ENCODE results near the gene MET. TPM values are rescaled to one million over a fixed set of nuclear protein-coding genes. Genes with fewer than 3 reads are reported as not detected.
"Not testable (repeated sequence)": the region's sequence is repeated elsewhere in the genome, so short reads cannot be mapped to it uniquely, and the experiment has no call there.

The MET gene
- total RNA-seq, 1 experiment from 2014 or later, result 80.5 TPM

DNA sequence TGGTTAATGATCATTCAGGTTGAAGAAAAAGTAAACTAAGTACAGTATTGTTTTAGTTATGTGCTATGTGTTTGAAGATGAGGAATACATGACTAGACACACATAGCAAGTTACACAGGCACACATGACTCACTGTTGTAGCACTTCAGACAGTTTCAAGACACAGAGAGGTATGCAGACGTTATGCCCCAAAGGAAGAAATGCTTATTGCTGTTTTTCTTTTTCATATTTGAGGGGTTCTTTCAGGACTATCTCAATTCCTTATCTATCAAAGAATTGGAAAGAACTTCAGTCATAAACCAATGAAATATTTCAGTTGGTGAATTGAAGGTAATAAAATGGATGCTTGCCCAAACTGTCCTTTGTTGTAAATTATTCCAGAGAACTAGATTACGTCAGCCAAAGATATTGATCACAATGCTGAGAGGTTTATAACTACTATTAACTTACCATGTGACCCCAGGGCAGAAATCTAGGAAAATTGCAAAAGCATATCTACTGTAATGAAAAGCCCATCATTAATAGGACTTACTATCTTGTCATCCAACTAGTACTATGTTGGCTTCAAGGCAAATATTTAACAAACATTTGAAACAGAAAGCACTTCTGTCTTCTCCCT lies 129.2 kb downstream of the MET start:
- DNase-seq (ENCODE audit: extremely low read depth, low read depth), result no peak

DNA sequence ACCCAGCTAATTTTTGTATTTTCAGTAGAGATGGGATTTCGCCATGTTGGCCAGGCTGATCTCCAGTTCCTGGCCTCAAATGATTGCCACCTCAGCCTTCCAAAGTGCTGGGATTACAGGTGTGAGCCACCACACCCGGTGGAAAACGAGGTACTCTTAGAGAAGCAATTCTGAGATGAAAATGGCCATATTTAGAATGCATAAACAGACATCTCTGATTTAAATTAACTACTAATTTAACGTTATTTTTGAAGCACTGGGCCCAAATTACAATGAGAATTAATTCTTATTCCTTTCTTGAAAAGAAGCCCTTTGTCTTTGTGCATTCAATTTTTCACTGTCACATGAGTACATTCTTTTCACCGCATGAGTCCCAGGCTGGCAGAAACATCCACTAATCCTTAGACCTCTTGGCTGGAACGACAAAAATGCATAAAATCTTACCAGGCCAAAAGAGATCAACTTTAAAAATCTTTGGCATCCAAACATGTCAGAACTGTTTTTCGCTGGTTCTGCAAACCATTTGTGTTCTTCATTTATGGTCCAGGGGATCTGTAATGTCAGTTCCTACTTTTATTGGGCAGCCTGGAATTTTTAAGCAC lies 130.2 kb downstream of the MET start:
- no peak for DNase-seq (ENCODE audit: extremely low read depth, low read depth)

DNA sequence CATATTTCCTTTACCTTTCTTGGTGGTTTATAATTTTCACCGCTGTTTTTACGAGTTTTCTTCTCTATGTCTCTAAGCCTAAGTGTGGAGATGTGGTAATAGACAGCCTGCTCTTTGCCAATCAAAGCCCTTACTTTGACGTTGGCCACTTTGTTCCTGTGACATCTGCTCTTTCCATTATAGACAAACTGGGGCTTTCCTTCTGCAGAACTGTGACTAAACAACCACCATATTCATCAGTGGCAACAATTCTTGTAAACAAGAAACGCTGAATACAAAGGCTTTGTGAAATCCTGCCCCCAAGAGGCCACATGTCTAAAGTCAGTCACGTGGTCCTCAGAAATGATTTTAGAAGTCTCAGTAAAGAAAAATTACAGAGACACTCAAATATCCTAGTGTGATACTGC lies 130.8 kb downstream of the MET start:
- peak; percentile 66 for DNase-seq (ENCODE audit: extremely low read depth, low read depth)

DNA sequence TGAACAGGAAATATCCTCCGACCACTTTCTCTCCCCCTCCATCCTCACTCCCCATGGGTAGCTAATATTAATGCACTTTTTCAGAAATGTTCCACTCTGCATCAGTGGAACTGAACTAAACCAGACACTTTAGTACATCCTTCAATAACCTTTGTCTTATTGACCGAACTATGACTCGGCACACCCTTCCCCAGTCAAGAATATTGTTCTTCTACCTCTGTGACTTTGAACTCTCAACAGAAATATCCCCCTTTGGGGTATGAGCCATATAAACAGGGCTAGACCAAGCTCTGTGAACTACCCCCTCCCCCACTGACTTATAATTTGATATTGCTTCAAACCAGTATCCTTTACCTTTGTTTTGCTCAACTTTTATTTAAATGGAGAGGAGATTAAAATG lies 132.5 kb downstream of the MET start:
- no peak for DNase-seq (ENCODE audit: extremely low read depth, low read depth)

DNA sequence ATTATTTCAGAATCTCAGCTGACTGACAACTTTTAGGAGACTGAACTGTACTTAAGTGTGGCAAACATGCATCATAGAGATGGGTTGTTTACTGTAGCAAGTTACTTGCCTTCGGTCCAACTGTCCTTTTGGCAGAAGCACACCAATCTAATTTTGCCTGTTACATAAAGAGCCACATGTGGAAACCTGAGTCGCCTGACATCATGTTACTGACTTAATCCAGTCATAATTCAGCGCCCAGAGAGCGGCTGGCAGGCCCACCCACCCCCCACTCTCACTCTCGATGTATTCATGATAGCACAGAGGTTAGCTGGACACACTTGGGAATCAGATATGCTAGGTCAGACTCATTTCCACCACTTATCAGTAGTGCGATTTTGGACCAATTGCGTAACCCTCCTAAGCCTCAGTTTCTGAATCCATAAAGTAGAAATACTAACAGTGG lies 133.1 kb downstream of the MET start:
- DNase-seq (ENCODE audit: extremely low read depth, low read depth), result no peak

DNA sequence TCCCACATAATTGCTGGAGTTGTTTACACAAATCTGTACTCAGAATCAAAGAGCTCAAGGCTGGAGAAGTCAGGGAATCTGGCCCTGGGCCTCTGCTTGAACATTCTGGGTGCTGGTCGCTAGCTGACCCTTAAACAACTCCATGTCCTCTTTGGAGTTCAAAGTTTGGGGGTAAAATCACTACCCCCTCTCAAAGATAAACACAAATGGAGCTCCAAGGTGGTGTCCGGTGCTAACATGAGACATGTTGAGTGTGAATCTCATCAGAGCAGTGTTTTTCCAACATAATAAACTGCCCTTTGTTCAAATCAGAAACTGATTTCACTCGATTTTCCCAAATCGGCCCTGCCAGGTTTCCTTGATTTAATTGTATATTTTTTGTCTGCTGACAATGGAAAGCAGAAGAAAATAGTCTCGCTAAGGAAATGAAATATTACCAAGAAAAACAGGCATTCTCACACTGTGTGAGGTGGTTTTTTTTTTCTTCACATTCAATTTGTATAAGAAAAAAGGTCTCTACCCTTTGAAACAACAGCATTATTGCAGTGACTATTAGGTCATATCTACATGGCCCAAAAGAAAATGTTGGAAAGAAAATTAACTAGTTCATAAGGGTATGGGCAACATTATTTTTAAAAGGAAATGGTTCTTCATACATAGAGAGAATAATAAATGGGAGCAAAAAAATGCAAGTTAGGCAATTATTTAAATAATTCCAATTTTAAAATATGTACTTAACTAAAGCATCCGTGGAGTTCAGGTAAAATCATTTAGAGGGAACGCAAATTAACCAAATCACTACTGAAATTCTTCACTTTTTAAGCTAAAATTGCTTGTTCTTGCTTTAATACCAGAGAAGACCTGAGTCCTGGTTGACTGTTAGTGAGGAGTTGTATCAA lies 134.3 kb downstream of the MET start:
- no peak for DNase-seq (ENCODE audit: extremely low read depth, low read depth)

DNA sequence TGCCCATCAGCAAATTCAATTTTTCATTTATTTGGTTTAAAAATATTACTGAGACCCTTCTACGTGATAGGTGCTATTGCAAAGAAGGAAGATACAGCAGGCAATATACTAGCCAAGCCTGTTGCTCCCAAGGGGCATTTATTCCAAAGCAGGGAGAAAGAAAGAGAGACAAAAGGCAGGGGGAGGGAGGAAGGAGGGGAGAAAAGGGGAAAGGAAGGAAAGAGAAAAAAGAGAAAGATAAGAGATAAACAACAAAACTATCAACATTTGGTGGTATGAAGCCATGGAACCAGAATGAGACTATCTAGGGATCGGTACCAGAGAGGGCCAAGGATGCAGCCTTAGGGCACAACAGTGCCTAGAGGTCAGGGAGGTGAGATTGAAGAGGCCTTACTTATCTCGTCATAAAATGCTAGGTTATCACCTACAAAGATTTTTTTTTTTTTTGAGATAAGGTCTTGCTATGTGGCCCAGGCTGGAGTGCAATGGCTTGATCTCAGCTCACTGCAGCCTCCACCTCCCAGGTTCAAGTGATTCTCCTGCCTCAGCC lies 135.1 kb downstream of the MET start:
- no peak for DNase-seq (ENCODE audit: extremely low read depth, low read depth)

DNA sequence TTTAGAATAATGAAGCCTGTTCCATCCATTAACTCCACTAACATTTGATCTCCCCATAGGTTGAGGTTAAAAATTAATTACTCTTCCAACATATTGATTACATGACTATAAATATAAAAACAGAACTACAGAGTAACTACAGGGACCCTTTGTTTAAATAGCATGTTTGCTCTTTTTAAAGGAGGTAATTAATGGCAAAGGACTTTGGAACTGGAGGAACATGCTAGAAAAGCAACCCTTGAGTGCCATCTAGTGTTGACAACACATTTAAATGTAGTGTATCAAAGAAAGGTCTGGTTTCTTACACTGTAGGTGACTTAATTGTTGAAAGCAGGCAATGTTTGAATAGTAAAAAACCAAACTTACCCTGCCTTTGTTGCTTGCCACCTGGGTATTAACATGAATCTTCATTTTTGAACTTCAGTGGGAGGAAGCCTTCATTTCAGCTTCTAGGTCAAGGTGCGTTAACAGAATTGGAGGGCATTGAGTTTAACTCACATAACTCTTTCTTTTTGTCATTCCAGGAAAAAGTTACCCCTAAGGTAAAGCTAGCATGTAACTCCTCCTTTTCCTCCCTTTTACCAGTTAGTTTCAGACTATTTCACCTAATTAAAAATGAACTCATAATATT lies 137.8 kb downstream of the MET start:
- peak; percentile 64 for DNase-seq (ENCODE audit: extremely low read depth, low read depth)

DNA sequence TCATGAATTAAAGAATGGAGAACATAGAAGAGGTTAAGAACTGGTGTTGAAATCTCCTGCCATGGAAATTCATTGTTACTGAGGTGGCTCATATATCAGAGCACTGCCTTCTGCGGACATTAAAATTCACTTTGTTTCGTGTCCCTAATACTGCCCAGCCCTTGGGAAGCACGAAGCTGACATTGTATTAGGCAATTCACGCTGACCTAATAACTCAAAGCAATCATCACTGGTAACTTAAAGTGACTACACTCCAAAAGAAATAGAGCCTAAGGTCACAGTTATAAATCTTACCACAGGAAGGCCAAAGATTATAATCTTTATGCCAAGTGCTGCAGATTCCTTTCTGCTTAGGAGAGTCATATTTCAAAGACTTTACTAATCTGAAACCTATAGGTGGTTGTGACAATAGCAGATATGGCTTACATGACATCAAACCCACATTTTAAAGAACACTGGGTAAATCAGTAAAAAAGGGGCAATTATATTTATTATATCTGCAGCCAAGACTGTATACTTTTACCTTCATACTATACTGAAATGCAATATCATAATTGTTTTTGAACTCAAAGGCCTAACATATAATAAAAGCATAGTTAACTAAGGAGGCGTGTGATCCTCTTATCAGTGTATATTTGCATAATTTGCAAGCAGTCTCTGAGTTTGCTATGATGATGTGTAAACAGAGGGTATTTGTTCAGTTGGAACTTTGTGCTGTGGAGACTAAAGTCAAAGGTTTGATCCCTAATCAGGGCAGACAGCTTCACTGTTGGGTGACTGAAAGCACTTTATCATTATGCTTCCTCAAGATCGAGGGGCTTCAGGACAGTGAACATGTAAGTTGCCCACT lies 138.5 kb downstream of the MET start:
- DNase-seq (ENCODE audit: extremely low read depth, low read depth), result no peak

DNA sequence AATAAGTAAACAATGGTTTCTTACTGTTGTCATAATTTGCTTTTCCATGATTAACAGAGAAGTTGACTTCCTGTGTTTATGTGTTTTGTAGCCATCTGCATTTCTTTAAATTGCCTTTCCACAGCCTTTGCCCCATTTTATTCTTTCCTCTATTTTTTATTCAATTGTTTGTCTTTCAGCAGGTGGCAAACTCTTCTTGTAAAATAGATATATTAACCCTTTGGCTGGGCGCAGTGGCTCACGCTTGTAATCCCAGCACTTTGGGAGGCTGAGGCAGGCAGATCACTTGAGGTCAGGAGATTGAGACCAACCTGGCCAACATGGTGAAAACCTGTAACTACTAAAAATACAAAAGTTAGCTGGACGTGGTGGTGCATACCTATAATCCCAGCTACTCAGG lies 139.8 kb downstream of the MET start:
- DNase-seq (ENCODE audit: extremely low read depth, low read depth), result no peak

DNA sequence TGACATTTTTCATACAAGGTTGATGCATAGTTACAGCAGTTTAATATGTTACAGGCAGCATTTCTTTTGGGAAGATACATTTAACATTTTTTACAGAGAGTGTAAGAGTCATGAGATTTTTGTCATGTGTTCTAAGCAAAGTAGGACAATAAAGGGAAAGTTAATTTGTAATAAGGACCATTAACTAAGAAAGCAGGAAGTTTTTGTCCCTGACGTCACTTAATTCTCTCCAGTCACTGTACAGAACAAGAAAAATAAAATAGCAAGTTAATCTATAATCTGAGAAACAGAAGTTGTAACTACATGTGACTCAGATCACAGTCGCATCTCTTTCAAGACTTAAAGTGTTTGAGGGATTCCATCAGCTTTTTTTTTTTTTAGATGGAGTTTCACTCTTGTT lies 140.9 kb downstream of the MET start:
- DNase-seq (ENCODE audit: extremely low read depth, low read depth), result no peak

DNA sequence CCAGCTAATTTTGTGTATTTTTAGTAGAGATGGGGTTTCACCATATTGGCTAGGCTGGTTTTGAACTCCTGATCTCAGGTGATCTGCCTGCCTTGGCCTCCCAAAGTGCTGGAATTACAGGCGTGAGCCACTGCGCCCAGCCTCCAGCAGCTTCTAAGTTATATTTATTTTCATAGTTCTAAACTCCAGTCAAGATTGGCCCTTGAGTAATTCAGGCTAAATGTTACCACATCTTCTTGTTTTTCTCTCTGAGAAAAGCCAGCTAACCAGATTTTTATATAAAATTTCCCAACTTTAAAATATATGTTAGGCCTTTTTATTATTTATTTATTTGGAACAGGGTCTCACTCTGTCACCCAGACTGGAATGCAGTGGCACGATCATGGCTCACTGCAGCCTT lies 141.4 kb downstream of the MET start:
- not testable (repeated sequence) for DNase-seq (ENCODE audit: extremely low read depth, low read depth)

DNA sequence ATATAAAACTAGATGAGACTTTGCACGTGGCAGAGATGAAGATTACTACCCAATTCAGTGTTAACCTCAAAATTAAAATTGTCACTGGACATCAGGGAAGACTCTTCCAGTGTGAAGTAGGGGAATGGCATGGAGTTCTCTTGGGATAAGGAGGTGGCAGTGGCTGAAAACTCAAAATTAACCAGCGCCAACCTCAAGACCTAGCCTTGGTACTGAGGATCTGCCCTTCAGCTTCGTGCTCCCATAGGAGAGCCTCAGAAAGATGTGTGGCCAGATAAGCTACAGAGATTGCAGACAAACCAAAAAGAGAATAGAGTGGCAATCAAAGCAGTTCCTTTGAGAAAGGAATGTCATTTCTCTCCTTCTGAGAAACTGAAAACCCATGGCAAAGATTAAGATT lies 143.0 kb downstream of the MET start:
- no peak for DNase-seq (ENCODE audit: extremely low read depth, low read depth)

DNA sequence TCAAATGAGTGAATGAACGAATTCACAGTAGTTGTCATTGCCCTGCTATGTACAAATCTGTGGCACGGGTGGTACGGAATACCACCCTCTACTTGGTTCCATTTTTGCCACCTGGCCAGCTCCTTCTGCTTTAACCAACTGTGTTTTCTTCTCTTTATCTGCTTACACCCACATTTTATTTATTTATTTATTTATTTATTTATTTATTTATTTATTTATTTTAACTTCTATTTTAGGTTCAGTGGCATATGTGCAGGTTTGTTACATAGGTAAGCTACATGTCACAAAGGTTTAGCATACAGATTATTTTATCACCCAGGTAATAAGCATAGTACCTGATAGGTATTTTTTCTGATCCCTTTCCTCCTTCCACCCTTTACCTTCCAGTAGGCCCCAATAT lies 148.2 kb downstream of the MET start:
- no peak for DNase-seq (ENCODE audit: extremely low read depth, low read depth)

DNA sequence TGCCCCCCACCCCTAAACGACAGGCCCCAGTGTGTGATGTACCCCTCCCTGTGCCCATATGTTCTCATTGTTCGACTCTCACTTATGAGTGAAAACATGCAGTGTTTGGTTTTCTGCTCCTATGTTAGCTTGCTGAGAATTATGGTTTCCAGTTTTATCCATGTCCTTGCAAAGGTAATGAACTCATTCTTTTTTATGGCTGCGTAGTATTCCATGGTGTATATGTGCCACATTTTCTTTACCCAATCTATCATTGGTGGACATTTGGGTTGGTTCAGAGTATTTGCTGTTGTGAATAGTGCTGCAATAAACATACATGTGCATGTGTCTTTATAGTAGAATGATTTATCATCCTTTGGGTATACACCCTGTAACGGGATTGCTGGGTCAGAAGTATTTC lies 149.7 kb downstream of the MET start:
- DNase-seq (ENCODE audit: extremely low read depth, low read depth), result not testable (repeated sequence)

DNA sequence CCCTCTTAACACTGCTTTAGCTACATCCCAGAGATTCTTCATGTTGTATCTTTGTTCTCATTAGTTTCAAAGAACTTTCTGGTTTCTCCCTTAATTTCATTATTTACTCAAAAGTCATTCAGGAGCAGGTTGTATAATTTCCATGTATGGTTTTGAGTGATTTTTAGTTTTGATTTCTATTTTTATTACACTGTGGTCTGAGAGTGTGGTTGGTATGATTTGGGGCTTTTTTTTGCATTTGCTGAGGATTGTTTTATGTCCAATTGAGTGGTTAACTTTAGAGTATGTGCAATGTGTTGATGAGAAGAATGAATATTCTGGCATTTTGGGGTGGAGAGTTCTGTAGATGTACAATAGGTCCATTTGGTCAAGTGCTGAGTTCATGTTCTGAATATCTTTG lies 152.5 kb downstream of the MET start:
- no peak for DNase-seq (ENCODE audit: extremely low read depth, low read depth)

DNA sequence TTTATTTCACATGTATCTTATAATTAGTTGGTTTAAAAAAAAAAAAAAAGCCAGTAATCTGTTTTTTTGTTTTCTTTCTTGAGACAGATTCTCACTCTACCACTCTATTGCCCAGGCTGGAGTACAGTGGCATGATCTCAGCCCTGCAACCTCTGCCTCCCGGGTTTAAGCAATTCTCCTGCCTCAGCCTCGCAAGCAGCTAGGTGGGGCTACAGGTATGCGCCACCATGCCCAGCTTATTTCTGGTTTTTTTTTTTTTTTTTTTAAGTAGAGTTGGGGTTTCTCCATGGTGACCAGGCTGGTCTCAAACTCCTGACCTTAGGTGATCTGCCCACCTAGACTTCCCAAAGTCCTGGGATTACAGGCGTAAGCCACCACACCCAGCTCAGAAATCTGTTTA lies 156.3 kb downstream of the MET start:
- no peak for DNase-seq (ENCODE audit: extremely low read depth, low read depth)

DNA sequence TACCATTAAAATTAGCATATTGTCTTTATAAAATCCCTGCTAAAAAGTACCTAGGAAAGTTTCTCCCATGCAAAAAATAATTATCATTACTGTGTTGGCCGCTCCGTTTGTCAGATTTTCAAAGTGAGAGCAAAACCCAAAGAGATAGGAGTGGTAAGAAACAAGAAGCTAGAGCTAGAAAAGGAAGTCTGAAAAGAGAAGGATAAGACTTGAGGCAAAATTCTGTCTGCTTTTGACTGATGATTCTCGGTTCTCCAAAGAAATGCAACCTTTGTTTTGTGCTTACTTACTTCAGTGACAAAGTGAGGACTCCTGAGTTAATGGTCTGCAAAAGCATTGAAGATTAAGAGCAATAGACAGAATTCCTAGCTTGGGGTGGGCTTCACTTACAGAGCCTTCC lies 157.0 kb downstream of the MET start:
- no peak for DNase-seq (ENCODE audit: extremely low read depth, low read depth)

DNA sequence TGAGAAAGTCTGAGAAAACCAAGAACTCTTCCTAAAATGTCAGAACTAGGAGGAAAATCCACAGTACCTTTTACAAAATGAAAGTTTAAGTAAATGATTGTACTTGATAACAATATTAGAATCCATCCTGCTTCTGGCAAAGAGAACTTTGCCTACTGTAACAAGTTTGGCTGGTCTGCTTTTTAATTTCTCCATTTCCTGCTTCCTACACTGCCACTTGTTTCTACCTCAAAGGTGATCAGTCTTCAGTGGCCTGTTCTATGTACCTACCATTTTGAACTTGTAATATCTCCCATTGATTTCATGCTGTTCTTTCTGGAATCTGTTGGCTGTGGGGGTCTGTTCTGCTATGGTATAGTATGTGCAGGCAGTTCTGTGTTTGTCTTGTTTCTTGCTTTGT lies 157.5 kb downstream of the MET start:
- no peak for DNase-seq (ENCODE audit: extremely low read depth, low read depth)

DNA sequence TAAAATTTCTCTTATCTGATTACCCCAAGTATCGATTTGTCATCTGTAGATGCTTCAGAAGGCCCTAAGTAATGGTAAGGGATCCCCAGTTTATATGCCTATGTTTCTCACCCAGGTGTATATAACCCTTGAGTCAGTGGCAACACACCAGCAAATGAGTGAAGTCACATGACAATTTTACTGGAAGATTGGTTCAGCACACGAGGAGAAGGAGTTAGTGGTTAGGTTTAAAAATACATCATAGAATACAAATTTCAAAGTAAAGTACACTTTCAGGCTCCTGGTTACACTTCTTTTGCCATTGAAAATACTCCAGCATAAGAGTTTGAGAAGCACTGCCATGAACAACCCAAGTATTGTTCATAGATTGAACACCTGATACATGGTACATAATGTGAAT lies 160.7 kb downstream of the MET start:
- DNase-seq (ENCODE audit: extremely low read depth, low read depth), result no peak
